ENCODE data around the gene AGBL4. TPM values are rescaled to one million over a fixed set of nuclear protein-coding genes. Genes with fewer than 3 reads are reported as not detected.
"Not testable (repeated sequence)": the region's sequence is repeated elsewhere in the genome, so short reads cannot be mapped to it uniquely, and the experiment has no call there.

The AGBL4 gene
- total RNA-seq, 6 experiments from 2014 or later = not detected

- no peaks in the 10 kb centered on the region for H3K4me1 Mint-ChIP-seq (ENCODE audit: low read depth)
- no peaks in the 10 kb centered on the region for H3K36me3 Mint-ChIP-seq (ENCODE audit: low read depth)
These were observed 14.6 kb upstream of the AGBL4 start for GRCh38 chr1:50038237-50038809.

GRCh38 chr1:50027794-50028193 lies 4.0 kb upstream of the AGBL4 start:
- DNase-seq = no peak
- Mint-ChIP-seq H3K9me3 (peaks cover 23% of the 10 kb centered on the region), H3K27ac (no peak overlapping the region), H3K4me3 (no peak overlapping the region), H3K36me3 (ENCODE audit: low read depth) (no peaks in the 10 kb centered on the region), H3K4me1 (ENCODE audit: low read depth) (no peaks in the 10 kb centered on the region), H3K27me3 (ENCODE audit: insufficient read depth) (no peaks in the 10 kb centered on the region; the same call in 1 of the 2 replicates)
- no peak for TF ChIP-seq CTCF (IDR thresholded peaks at IDR 0.05)

More at GRCh38 chr1:50038237-50038809, 14.6 kb upstream of the AGBL4 start:
- peaks cover 34% of the 10 kb centered on the region for H3K9me3 Mint-ChIP-seq
- TF ChIP-seq CTCF (IDR thresholded peaks at IDR 0.05) = no peak
- no peak for DNase-seq
- no peak overlapping the region for H3K27ac Mint-ChIP-seq
- no peak overlapping the region for H3K4me3 Mint-ChIP-seq
- no peaks in the 10 kb centered on the region for H3K27me3 Mint-ChIP-seq (ENCODE audit: insufficient read depth)

DNA sequence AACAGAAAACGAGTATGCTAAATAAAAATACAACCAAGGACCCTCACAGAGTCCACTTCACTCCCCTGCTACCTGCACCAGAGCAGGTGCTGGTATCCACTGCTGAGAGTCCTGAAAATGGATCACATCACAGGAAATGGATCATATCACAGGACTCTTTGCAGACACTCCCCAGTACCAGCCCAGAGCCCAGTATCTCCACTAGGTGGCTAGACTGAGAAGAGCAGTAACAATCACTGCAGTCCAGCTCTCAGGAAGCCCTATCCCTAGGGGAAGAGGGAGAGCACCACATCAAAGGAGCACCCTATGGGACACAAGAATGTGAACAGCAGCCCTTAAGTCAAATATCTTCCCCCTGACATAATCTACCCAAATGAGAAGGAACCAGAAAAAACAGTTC lies 28.0 kb downstream of the AGBL4 start:
- Mint-ChIP-seq H3K4me3 (no peak overlapping the region), H3K27ac (no peak overlapping the region), H3K27me3 (ENCODE audit: insufficient read depth) (no peaks in the 10 kb centered on the region), H3K9me3 (peaks cover 70% of the 10 kb centered on the region), H3K4me1 (ENCODE audit: low read depth) (no peaks in the 10 kb centered on the region), H3K36me3 (ENCODE audit: low read depth) (peaks cover 13% of the 10 kb centered on the region; the same call in 1 of the 2 replicates)
- no peak for TF ChIP-seq CTCF (IDR thresholded peaks at IDR 0.05)
- no peak for DNase-seq

DNA sequence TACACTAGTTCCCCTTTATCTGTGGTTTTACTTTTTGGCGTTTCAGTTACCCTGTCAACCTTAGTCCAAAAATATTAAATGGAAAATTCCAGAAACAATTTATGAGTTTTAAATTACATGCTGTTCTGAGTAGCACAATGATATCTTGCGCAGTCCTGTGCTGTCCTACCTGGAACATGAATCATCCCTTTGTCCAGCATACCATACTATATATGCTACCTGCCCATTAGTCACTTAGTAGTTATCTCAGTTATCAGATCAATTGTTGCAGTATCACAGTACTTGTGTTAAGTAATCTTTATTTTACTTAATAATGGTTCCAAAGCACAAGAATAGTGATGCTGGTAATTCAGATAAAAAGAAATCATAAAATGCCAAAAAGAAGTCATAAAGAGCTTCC lies 52.7 kb downstream of the AGBL4 start:
- DNase-seq = no peak
- no peaks in the 10 kb centered on the region for H3K4me1 Mint-ChIP-seq (ENCODE audit: low read depth)
- H3K9me3 Mint-ChIP-seq = peaks cover 29% of the 10 kb centered on the region
- no peak overlapping the region for H3K4me3 Mint-ChIP-seq
- H3K36me3 Mint-ChIP-seq (ENCODE audit: low read depth) = no peaks in the 10 kb centered on the region
- TF ChIP-seq CTCF (IDR thresholded peaks at IDR 0.05) = no peak
- no peaks in the 10 kb centered on the region for H3K27me3 Mint-ChIP-seq (ENCODE audit: insufficient read depth)
- no peak overlapping the region for H3K27ac Mint-ChIP-seq

GRCh38 chr1:49951385-49951784 lies 72.4 kb downstream of the AGBL4 start:
- Mint-ChIP-seq H3K4me1 (ENCODE audit: low read depth) (no peaks in the 10 kb centered on the region), H3K36me3 (ENCODE audit: low read depth) (no peaks in the 10 kb centered on the region), H3K27ac (no peak overlapping the region), H3K4me3 (no peak overlapping the region), H3K9me3 (peaks cover 20% of the 10 kb centered on the region), H3K27me3 (ENCODE audit: insufficient read depth) (no peaks in the 10 kb centered on the region)
- DNase-seq = no peak
- TF ChIP-seq CTCF (IDR thresholded peaks at IDR 0.05) = no peak

- not testable (repeated sequence) for H3K36me3 Mint-ChIP-seq (ENCODE audit: low read depth); H3K4me1 Mint-ChIP-seq (ENCODE audit: low read depth); DNase-seq; H3K27me3 Mint-ChIP-seq (ENCODE audit: insufficient read depth); H3K27ac Mint-ChIP-seq; H3K4me3 Mint-ChIP-seq
- H3K9me3 Mint-ChIP-seq = peaks cover 61% of the 10 kb centered on the region
These were observed 108.5 kb downstream of the AGBL4 start for GRCh38 chr1:49915301-49915700.
